ENCODE data around the gene CACYBP. TPM values are rescaled to one million over a fixed set of nuclear protein-coding genes. Genes with fewer than 3 reads are reported as not detected.
"Not testable (repeated sequence)": the region's sequence is repeated elsewhere in the genome, so short reads cannot be mapped to it uniquely, and the experiment has no call there.

CACYBP gene
- total and polyA plus RNA-seq, 7 donors, result 41.3 to 107 (median 85.3) TPM

DNA sequence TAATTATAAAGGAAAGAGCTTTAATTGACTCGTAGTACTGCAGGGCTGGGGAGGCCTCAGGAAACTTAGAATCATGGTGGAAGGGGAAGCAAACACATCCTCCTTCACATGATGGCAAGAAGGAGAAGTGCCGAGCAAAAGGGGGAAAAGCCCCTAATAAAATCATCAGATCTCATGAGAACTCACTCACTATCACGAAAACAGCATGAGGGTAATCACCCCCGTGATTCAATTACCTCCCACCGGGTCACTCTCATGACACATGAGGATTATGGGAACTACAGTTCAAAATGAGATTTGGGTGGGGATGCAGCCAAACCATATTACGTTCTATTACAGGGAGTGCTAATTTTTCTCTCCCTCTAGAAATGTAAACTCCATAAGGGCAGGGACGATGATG, 37.7 kb downstream of the CACYBP start:
- no peak for DNase-seq
- intact Hi-C loops (cut with DNase I), result no loop called here
- Histone ChIP-seq H3K27ac (no peak overlapping the region), H3K9me3 (no peaks in the 10 kb centered on the region), H3K4me1 (peaks cover 0 to 12% (median 4%) of the 10 kb centered on the region in 4 donors), H3K36me3 (no peaks in the 10 kb centered on the region), H3K4me3 (no peak overlapping the region), H3K27me3 (no peaks in the 10 kb centered on the region)
- 56 to 58% methylated on average over 7 of the region's 7 CpGs for WGBS, 2 donors
- TF ChIP-seq POLR2AphosphoS5 (IDR thresholded peaks at IDR 0.05) (no peak), POLR2A (IDR thresholded peaks at IDR 0.05) (no peak), EP300 (IDR thresholded peaks at IDR 0.05) (no peak), CTCF (IDR thresholded peaks at IDR 0.05) (no peak)

GRCh38 chr1:175040324-175040879, 40.7 kb downstream of the CACYBP start:
- no peak for DNase-seq
- WGBS, 2 donors, result 52% methylated on average over 4 of the region's 4 CpGs
- Histone ChIP-seq H3K9me3 (no peaks in the 10 kb centered on the region), H3K27ac (peak overlapping the region in 1 of 4 donors; percentile 64), H3K27me3 (no peaks in the 10 kb centered on the region), H3K4me3 (no peak overlapping the region), H3K4me1 (peaks cover 0 to 12% (median 4%) of the 10 kb centered on the region in 4 donors), H3K36me3 (no peaks in the 10 kb centered on the region)
- intact Hi-C loops (cut with DNase I), result no loop called here
- TF ChIP-seq POLR2A (IDR thresholded peaks at IDR 0.05) (no peak), EP300 (IDR thresholded peaks at IDR 0.05) (peak in 1 of 4 donors; percentile 70), POLR2AphosphoS5 (IDR thresholded peaks at IDR 0.05) (peak; percentile 46 to 93 (median 70)), CTCF (IDR thresholded peaks at IDR 0.05) (no peak)

GRCh38 chr1:175042650-175043049, 42.9 kb downstream of the CACYBP start:
- no peak overlapping the region for H3K27ac ChIP-seq
- 67 to 76% methylated on average over 3 of the region's 3 CpGs for WGBS, 2 donors
- H3K9me3 ChIP-seq, result no peaks in the 10 kb centered on the region
- H3K4me1 ChIP-seq, result peaks cover 0 to 12% (median 4%) of the 10 kb centered on the region in 4 donors
- no peak for DNase-seq
- no peak overlapping the region for H3K4me3 ChIP-seq
- H3K27me3 ChIP-seq, result no peaks in the 10 kb centered on the region
- intact Hi-C loops (cut with DNase I), result no loop called here
- H3K36me3 ChIP-seq, result no peaks in the 10 kb centered on the region
- TF ChIP-seq POLR2A (IDR thresholded peaks at IDR 0.05), result no peak
- no peak for TF ChIP-seq CTCF (IDR thresholded peaks at IDR 0.05)
- no peak for TF ChIP-seq EP300 (IDR thresholded peaks at IDR 0.05)
- TF ChIP-seq POLR2AphosphoS5 (IDR thresholded peaks at IDR 0.05), result no peak

GRCh38 chr1:175043824-175044223, 44.1 kb downstream of the CACYBP start:
- Histone ChIP-seq H3K36me3 (no peaks in the 10 kb centered on the region), H3K27me3 (no peaks in the 10 kb centered on the region), H3K4me1 (peaks cover 0 to 12% (median 4%) of the 10 kb centered on the region in 4 donors), H3K4me3 (no peak overlapping the region), H3K9me3 (no peaks in the 10 kb centered on the region), H3K27ac (no peak overlapping the region)
- intact Hi-C loops (cut with DNase I), result no loop called here
- no peak for DNase-seq
- no peak for TF ChIP-seq CTCF (IDR thresholded peaks at IDR 0.05)
- 72 to 73% methylated on average over 19 of the region's 19 CpGs for WGBS, 2 donors

- peaks cover 0 to 12% (median 4%) of the 10 kb centered on the region in 4 donors for H3K4me1 ChIP-seq
- H3K9me3 ChIP-seq; H3K27ac ChIP-seq; H3K27me3 ChIP-seq; intact Hi-C loops (cut with DNase I); H3K36me3 ChIP-seq; H3K4me3 ChIP-seq; DNase-seq: not testable (repeated sequence)
- 87% methylated on average over 18 of the region's 18 CpGs for whole genome bisulfite sequencing, 2 donors
Measured at GRCh38 chr1:175044591-175044990, 44.8 kb downstream of the CACYBP start.
